ENCODE data around the gene HMBS.

GRCh38 chr11:119056421-119056999 is 28.2 kb upstream of the HMBS start:
- no peak for TF ChIP-seq POLR2AphosphoS5 (IDR thresholded peaks at IDR 0.05)
- TF ChIP-seq, protein P1, sequence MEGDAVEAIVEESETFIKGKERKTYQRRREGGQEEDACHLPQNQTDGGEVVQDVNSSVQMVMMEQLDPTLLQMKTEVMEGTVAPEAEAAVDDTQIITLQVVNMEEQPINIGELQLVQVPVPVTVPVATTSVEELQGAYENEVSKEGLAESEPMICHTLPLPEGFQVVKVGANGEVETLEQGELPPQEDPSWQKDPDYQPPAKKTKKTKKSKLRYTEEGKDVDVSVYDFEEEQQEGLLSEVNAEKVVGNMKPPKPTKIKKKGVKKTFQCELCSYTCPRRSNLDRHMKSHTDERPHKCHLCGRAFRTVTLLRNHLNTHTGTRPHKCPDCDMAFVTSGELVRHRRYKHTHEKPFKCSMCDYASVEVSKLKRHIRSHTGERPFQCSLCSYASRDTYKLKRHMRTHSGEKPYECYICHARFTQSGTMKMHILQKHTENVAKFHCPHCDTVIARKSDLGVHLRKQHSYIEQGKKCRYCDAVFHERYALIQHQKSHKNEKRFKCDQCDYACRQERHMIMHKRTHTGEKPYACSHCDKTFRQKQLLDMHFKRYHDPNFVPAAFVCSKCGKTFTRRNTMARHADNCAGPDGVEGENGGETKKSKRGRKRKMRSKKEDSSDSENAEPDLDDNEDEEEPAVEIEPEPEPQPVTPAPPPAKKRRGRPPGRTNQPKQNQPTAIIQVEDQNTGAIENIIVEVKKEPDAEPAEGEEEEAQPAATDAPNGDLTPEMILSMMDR (IDR thresholded peaks at IDR 0.05), result no peak
- TF ChIP-seq POLR2A (IDR thresholded peaks at IDR 0.05), result no peak
- TF ChIP-seq EP300 (IDR thresholded peaks at IDR 0.05; ENCODE audit: low read depth), result no peak

All from transverse colon (tissue), 4 donors.